T-helper 1 cell treated with Interleukin-12 subunit alpha and Interleukin-12 subunit beta and Interleukin-4 antibody, amounts not matched to agents 30 μg/mL and 1 μg/mL, for 36 hours (primary cell): ENCODE measurements around the gene UBTF.

Source experiments
- H3K27ac Mint-ChIP-seq: one replicate; pipeline ENCODE4 v1.8.0; 2021; ENCODE audit warnings: mild to moderate bottlenecking, mixed read lengths
- H3K27me3 Mint-ChIP-seq: one replicate; pipeline ENCODE4 v1.8.0; 2021; ENCODE audit warnings: low read depth, mixed read lengths
- H3K36me3 Mint-ChIP-seq: one replicate; pipeline ENCODE4 v1.8.0; 2021; ENCODE audit warnings: low read depth, mixed read lengths
- H3K4me1 Mint-ChIP-seq: one replicate; pipeline ENCODE4 v1.8.0; 2021; ENCODE audit warnings: low read depth, mixed read lengths
- H3K4me3 Mint-ChIP-seq: one replicate; pipeline ENCODE4 v1.8.0; 2021; ENCODE audit warnings: mild to moderate bottlenecking, moderate library complexity, mixed read lengths
- H3K9me3 Mint-ChIP-seq: one replicate; pipeline ENCODE4 v1.8.0; 2021; ENCODE audit warnings: mixed read lengths

UBTF gene

GRCh38 chr17:44199553-44200477 is 19.7 kb downstream of the UBTF start, which contains the start of gene ATXN7L3:
Gene ATXN7L3 (minus strand): TSS chr17:44199884. CDS start chr17:44198070, 1,814 bp downstream.
- Mint-ChIP-seq H3K36me3 (peaks cover 27% of the 10 kb centered on the region), H3K4me1 (peaks cover 39% of the 10 kb centered on the region), H3K27me3 (no peaks in the 10 kb centered on the region), H3K27ac (peak within 1 kb of the TSS; percentile 93), H3K4me3 (peak within 1 kb of the TSS; percentile 90), H3K9me3 (no peaks in the 10 kb centered on the region)

- Mint-ChIP-seq H3K36me3 (peaks cover 35% of the 10 kb centered on the region), H3K4me1 (peaks cover 34% of the 10 kb centered on the region), H3K4me3 (peak overlapping the region; percentile 90), H3K27ac (peak overlapping the region; percentile 76), H3K9me3 (no peaks in the 10 kb centered on the region), H3K27me3 (no peaks in the 10 kb centered on the region)
Observed at GRCh38 chr17:44198721-44199552, 20.5 kb downstream of the UBTF start.

DNA sequence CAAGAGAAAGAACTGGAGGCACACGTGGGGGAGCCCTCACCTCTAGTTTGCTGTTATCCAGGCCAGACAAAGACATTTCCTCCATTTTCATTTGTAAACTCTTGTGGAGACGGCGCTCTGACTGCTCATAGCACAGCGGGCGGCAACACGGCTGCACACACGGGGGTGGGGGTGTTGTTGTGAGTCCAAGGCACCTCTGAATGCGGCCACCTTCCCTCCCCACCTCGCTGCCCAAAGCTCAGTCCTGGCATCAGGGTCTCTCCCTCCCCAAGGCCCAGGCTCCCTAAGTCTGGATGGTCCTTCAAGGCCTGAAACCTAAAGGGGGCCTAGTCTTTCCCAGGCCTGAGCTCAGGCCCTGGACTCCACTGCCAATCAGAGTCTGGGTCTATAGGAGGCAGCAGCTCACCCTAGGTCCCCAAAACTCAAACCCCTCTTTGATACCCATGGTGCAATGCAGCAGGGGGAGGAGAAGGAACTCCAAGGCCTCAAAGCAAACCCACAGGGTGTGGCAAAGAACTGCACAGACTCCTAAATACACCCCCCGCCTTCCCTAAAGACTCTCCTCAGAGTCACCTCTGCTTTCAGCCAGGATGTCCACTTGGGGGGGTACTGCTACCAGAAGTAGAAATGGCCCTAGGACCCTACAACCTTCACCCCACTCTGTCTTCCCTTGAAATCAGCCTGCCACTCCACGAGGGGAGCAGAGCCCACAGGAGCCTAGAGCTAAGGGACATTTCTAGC is 21.3 kb downstream of the UBTF start:
- peaks cover 34% of the 10 kb centered on the region for H3K36me3 Mint-ChIP-seq

DNA sequence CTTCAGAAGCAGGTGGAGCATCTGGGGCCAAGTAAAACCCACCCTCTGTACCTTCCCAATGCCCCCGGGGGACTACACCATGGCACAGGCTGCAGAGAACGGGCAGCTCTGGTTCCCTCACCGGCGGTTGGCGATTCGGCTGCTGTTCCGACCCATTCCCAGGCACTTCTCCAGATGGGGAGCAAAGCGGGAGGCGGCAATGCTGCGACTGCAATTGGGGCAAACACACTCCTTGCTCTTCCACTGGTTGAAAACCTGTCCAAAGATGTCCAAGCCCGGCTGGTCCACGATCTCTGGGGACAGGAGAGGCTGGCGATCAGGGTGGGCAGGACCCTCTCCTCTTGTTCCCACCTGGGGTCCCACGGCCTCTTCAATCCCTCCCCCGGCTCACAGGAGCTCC is 22.4 kb downstream of the UBTF start:
- peaks cover 23% of the 10 kb centered on the region for H3K4me1 Mint-ChIP-seq
- H3K27ac Mint-ChIP-seq: no peak overlapping the region
- H3K27me3 Mint-ChIP-seq: no peaks in the 10 kb centered on the region
- H3K9me3 Mint-ChIP-seq: no peaks in the 10 kb centered on the region
- H3K36me3 Mint-ChIP-seq: peaks cover 37% of the 10 kb centered on the region
- H3K4me3 Mint-ChIP-seq: peak overlapping the region; percentile 90

More for the DNA sequence above, 21.3 kb downstream of the UBTF start:
- Mint-ChIP-seq H3K27me3 (no peaks in the 10 kb centered on the region), H3K27ac (peak overlapping the region; percentile 76), H3K4me3 (peak overlapping the region; percentile 90), H3K9me3 (no peaks in the 10 kb centered on the region), H3K4me1 (peaks cover 26% of the 10 kb centered on the region)

DNA sequence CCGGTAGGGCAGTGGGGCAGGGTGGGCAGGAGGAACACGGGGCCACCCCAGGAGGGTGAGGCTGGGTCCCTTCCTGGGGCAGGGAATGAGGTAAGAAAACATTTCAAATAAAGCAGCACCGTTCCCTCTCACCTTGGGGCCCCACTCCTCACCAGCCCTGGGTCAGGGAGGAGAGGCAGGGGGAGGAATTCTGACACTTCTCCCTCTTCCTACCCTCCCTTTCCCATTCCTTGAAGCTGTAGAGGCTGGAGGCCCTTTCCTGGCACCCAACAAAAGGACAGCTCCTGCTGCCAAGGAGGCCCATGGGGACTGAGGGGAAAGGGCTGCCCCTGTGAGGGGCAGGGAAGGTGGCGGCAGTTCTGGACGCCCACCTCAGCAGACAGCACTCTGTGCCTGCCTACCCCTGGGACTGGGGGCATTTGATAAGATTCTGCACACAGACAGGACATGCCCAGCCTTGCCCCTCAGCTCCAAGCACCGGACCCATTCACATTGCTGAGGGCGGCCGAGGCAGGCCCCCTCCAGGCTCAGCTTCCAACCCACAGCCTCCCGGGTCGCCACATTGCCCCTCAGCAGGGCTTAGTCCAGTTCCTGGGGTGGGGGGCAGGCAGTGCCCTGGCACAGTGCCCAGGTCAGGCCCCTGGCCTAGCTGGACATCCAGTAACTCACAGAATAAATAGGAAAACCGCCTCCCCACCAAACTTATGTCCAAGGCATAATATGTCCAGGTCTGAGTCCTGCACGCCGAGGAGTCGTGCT is 26.0 kb downstream of the UBTF start:
- Mint-ChIP-seq H3K36me3 (peaks cover 47% of the 10 kb centered on the region), H3K9me3 (no peaks in the 10 kb centered on the region), H3K27me3 (no peaks in the 10 kb centered on the region), H3K4me3 (no peak overlapping the region), H3K27ac (no peak overlapping the region), H3K4me1 (peaks cover 17% of the 10 kb centered on the region)

DNA sequence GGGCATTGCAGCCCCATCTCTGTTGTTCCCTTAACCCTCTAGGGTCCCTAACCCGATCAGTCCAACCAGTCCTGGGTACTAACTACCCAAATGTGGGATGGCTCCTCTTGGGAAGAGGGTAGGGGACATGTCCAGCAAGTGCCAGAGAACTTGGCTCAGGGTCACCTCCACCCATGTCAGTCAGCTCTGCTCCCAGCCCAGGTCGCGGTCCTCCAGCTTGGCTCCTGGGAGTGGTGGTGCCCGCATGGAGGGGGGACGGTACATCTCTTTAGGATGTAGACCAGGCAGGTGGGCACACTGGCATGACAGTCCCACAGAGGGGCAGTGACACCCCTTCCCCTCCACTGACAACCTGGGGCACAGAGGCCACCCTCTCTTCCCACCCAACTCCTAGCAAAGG is 26.7 kb downstream of the UBTF start:
- H3K27me3 Mint-ChIP-seq: no peaks in the 10 kb centered on the region
- no peak overlapping the region for H3K27ac Mint-ChIP-seq
- no peak overlapping the region for H3K4me3 Mint-ChIP-seq
- H3K9me3 Mint-ChIP-seq: no peaks in the 10 kb centered on the region
- peaks cover 44% of the 10 kb centered on the region for H3K36me3 Mint-ChIP-seq
- peaks cover 19% of the 10 kb centered on the region for H3K4me1 Mint-ChIP-seq

- peaks cover 18% of the 10 kb centered on the region for H3K4me1 Mint-ChIP-seq
- H3K27ac Mint-ChIP-seq: no peak overlapping the region
Observed at GRCh38 chr17:44191941-44192496, 27.5 kb downstream of the UBTF start.

GRCh38 chr17:44191369-44191768 is 28.1 kb downstream of the UBTF start:
- no peak overlapping the region for H3K27ac Mint-ChIP-seq
- no peaks in the 10 kb centered on the region for H3K9me3 Mint-ChIP-seq
- H3K4me1 Mint-ChIP-seq: peaks cover 19% of the 10 kb centered on the region
- H3K27me3 Mint-ChIP-seq: no peaks in the 10 kb centered on the region
- H3K36me3 Mint-ChIP-seq: peaks cover 36% of the 10 kb centered on the region
- no peak overlapping the region for H3K4me3 Mint-ChIP-seq

More at GRCh38 chr17:44191941-44192496, 27.5 kb downstream of the UBTF start:
- H3K4me3 Mint-ChIP-seq: no peak overlapping the region
- H3K36me3 Mint-ChIP-seq: peaks cover 38% of the 10 kb centered on the region
- no peaks in the 10 kb centered on the region for H3K9me3 Mint-ChIP-seq
- H3K27me3 Mint-ChIP-seq: no peaks in the 10 kb centered on the region

DNA sequence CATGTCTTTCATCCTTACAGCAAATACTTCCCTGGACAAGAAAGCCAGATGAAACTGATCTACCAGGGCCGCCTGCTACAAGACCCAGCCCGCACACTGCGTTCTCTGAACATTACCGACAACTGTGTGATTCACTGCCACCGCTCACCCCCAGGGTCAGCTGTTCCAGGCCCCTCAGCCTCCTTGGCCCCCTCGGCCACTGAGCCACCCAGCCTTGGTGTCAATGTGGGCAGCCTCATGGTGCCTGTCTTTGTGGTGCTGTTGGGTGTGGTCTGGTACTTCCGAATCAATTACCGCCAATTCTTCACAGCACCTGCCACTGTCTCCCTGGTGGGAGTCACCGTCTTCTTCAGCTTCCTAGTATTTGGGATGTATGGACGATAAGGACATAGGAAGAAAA is 29.0 kb downstream of the UBTF start:
- H3K9me3 Mint-ChIP-seq: no peaks in the 10 kb centered on the region
- peaks cover 21% of the 10 kb centered on the region for H3K4me1 Mint-ChIP-seq
- H3K36me3 Mint-ChIP-seq: peaks cover 31% of the 10 kb centered on the region
- no peaks in the 10 kb centered on the region for H3K27me3 Mint-ChIP-seq
- H3K27ac Mint-ChIP-seq: no peak overlapping the region
- no peak overlapping the region for H3K4me3 Mint-ChIP-seq

DNA sequence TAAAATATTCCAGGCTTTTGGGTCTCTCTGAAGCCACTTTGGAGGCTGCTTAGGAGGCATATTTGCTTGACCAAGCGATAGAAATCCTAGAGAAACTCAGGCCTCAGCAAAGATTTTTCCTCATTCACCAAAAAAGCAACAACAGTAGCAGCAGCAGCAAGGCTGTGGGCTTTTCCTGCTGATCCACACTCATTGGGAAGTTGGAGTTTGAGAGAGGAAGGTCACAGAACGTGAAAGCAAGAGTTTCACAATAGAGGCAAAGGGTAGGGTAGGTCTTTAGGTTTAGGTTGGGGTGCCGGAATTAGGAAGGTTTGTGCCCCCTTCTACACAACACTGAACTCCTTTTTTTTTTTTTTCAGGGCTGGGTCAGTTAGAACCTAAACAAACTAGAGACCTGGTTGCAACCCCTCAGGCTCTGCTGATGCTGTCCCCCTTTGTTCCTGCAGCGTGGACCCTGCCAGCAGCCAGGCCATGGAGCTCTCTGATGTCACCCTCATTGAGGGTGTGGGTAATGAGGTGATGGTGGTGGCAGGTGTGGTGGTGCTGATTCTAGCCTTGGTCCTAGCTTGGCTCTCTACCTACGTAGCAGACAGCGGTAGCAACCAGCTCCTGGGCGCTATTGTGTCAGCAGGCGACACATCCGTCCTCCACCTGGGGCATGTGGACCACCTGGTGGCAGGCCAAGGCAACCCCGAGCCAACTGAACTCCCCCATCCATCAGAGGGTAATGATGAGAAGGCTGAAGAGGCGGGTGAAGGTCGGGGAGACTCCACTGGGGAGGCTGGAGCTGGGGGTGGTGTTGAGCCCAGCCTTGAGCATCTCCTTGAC is 30.7 kb downstream of the UBTF start:
- Mint-ChIP-seq H3K9me3 (no peaks in the 10 kb centered on the region), H3K27me3 (no peaks in the 10 kb centered on the region), H3K4me3 (peak overlapping the region; percentile 99), H3K27ac (peak overlapping the region; percentile 99), H3K36me3 (peaks cover 20% of the 10 kb centered on the region), H3K4me1 (peaks cover 29% of the 10 kb centered on the region)

GRCh38 chr17:44187131-44187899 is 32.2 kb downstream of the UBTF start:
- no peaks in the 10 kb centered on the region for H3K27me3 Mint-ChIP-seq
- peak overlapping the region; percentile 99 for H3K4me3 Mint-ChIP-seq
- H3K36me3 Mint-ChIP-seq: peaks cover 18% of the 10 kb centered on the region
- peaks cover 31% of the 10 kb centered on the region for H3K4me1 Mint-ChIP-seq
- peak overlapping the region; percentile 99 for H3K27ac Mint-ChIP-seq
- H3K9me3 Mint-ChIP-seq: no peaks in the 10 kb centered on the region
